ENCODE measurements around the gene IFI27L1. TPM values are rescaled to one million over a fixed set of nuclear protein-coding genes. Genes with fewer than 3 reads are reported as not detected.

The IFI27L1 gene
- total and polyA plus RNA-seq, 2 of the 13 experiments (the other 11 are each of a cell fraction or from before 2014, with no cell fraction given) = 11.9 to 19.0 TPM

DNA sequence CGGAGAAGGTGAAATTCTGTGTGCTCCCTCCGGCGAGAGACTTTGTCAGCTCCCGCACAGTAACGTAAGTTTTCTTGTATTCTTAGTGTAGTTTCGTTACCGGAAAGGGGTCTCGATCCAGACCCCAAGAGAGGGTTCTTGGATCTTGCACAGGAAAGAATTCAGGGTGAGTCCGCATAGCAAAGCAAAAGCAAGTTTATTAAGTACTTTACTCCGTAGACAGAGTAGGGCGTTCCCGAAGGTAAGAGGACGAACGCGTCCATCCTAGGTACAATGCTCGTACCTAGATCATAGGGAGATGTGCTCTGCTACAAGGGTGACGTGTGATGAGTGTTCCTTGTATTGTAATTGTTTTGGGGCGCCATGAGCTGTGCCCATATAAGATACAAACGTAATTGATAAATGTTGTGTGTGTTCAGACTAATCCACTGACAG is 293 bp downstream of the IFI27L1 start (continued):
- TF ChIP-seq NFIB (CRISPR knock-in tag; IDR thresholded peaks at IDR 0.05; ENCODE audit: borderline replicate concordance) (no peak), XRCC5 (optimal IDR thresholded peaks at IDR 0.05; ENCODE audit: low read length) (peak; percentile 2), NR3C1 (CRISPR knock-in tag; IDR thresholded peaks at IDR 0.05) (no peak), TARDBP (CRISPR knock-in tag; IDR thresholded peaks at IDR 0.05) (0 out of 2 replicates have a peak, but pooled peaks have one; percentile 14), CREM (IDR thresholded peaks at IDR 0.05) (0 out of 2 replicates have a peak, but pooled peaks have one; percentile 3), CREM (CRISPR knock-in tag; IDR thresholded peaks at IDR 0.05) (no peak), SMARCC2 (IDR thresholded peaks at IDR 0.05) (no peak), ARID2 (CRISPR knock-in tag; IDR thresholded peaks at IDR 0.05; ENCODE audit: borderline replicate concordance) (peak; percentile 84; the same call in 1 of the 2 replicates), SRSF4 (IDR thresholded peaks at IDR 0.05; ENCODE audit: low read depth, low read length, poor library complexity, severe bottlenecking) (no peak), ZNF790 (CRISPR knock-in tag; IDR thresholded peaks at IDR 0.05; ENCODE audit: borderline replicate concordance) (0 out of 2 replicates have a peak, but pooled peaks have one; percentile 61)
- TF ChIP-seq, protein P1, sequence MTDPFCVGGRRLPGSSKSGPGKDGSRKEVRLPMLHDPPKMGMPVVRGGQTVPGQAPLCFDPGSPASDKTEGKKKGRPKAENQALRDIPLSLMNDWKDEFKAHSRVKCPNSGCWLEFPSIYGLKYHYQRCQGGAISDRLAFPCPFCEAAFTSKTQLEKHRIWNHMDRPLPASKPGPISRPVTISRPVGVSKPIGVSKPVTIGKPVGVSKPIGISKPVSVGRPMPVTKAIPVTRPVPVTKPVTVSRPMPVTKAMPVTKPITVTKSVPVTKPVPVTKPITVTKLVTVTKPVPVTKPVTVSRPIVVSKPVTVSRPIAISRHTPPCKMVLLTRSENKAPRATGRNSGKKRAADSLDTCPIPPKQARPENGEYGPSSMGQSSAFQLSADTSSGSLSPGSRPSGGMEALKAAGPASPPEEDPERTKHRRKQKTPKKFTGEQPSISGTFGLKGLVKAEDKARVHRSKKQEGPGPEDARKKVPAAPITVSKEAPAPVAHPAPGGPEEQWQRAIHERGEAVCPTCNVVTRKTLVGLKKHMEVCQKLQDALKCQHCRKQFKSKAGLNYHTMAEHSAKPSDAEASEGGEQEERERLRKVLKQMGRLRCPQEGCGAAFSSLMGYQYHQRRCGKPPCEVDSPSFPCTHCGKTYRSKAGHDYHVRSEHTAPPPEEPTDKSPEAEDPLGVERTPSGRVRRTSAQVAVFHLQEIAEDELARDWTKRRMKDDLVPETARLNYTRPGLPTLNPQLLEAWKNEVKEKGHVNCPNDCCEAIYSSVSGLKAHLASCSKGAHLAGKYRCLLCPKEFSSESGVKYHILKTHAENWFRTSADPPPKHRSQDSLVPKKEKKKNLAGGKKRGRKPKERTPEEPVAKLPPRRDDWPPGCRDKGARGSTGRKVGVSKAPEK (CRISPR knock-in tag; IDR thresholded peaks at IDR 0.05; ENCODE audit: borderline replicate concordance) = 0 out of 2 replicates have a peak, but pooled peaks have one; percentile 16
- TF ChIP-seq, protein P2, sequence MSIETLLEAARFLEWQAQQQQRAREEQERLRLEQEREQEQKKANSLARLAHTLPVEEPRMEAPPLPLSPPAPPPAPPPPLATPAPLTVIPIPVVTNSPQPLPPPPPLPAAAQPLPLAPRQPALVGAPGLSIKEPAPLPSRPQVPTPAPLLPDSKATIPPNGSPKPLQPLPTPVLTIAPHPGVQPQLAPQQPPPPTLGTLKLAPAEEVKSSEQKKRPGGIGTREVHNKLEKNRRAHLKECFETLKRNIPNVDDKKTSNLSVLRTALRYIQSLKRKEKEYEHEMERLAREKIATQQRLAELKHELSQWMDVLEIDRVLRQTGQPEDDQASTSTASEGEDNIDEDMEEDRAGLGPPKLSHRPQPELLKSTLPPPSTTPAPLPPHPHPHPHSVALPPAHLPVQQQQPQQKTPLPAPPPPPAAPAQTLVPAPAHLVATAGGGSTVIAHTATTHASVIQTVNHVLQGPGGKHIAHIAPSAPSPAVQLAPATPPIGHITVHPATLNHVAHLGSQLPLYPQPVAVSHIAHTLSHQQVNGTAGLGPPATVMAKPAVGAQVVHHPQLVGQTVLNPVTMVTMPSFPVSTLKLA (IDR thresholded peaks at IDR 0.05) = no peak
- TF ChIP-seq, protein P3, sequence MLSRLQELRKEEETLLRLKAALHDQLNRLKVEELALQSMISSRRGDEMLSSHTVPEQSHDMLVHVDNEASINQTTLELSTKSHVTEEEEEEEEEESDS (CRISPR knock-in tag; IDR thresholded peaks at IDR 0.05; ENCODE audit: borderline replicate concordance) = peak; percentile 47; the same call in 1 of the 2 replicates
- TF ChIP-seq, protein P4, sequence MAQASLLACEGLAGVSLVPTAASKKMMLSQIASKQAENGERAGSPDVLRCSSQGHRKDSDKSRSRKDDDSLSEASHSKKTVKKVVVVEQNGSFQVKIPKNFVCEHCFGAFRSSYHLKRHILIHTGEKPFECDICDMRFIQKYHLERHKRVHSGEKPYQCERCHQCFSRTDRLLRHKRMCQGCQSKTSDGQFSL (CRISPR knock-in tag; IDR thresholded peaks at IDR 0.05) = no peak
- TF ChIP-seq, protein P5, sequence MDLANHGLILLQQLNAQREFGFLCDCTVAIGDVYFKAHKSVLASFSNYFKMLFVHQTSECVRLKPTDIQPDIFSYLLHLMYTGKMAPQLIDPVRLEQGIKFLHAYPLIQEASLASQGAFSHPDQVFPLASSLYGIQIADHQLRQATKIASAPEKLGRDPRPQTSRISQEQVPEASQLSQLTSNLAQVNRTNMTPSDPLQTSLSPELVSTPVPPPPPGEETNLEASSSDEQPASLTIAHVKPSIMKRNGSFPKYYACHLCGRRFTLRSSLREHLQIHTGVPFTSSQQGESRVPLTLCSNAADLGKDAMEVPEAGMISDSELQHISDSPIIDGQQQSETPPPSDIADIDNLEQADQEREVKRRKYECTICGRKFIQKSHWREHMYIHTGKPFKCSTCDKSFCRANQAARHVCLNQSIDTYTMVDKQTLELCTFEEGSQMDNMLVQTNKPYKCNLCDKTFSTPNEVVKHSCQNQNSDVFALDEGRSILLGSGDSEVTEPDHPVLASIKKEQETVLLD (CRISPR knock-in tag; IDR thresholded peaks at IDR 0.05; ENCODE audit: low read depth) = 0 out of 2 replicates have a peak, but pooled peaks have one; percentile 33
- TF ChIP-seq, protein P6, sequence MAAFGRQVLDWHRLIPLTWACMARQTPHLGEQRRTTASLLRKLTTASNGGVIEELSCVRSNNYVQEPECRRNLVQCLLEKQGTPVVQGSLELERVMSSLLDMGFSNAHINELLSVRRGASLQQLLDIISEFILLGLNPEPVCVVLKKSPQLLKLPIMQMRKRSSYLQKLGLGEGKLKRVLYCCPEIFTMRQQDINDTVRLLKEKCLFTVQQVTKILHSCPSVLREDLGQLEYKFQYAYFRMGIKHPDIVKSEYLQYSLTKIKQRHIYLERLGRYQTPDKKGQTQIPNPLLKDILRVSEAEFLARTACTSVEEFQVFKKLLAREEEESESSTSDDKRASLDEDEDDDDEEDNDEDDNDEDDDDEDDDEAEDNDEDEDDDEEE (CRISPR knock-in tag; IDR thresholded peaks at IDR 0.05) = peak; percentile 60; the same call in 1 of the 2 replicates
